GM18520 (cell line): Measurements from ENCODE around the gene AHRR.
"Not testable (repeated sequence)": the region's sequence is repeated elsewhere in the genome, so short reads cannot be mapped to it uniquely, and the experiment has no call there.

Source experiments
- ATAC-seq: cut with Tn5 transposase; IDR thresholded peaks from one replicate; pipeline ENCODE4 v1.9.1; 2021; ENCODE audit not compliant: unreplicated experiment

The AHRR gene

DNA sequence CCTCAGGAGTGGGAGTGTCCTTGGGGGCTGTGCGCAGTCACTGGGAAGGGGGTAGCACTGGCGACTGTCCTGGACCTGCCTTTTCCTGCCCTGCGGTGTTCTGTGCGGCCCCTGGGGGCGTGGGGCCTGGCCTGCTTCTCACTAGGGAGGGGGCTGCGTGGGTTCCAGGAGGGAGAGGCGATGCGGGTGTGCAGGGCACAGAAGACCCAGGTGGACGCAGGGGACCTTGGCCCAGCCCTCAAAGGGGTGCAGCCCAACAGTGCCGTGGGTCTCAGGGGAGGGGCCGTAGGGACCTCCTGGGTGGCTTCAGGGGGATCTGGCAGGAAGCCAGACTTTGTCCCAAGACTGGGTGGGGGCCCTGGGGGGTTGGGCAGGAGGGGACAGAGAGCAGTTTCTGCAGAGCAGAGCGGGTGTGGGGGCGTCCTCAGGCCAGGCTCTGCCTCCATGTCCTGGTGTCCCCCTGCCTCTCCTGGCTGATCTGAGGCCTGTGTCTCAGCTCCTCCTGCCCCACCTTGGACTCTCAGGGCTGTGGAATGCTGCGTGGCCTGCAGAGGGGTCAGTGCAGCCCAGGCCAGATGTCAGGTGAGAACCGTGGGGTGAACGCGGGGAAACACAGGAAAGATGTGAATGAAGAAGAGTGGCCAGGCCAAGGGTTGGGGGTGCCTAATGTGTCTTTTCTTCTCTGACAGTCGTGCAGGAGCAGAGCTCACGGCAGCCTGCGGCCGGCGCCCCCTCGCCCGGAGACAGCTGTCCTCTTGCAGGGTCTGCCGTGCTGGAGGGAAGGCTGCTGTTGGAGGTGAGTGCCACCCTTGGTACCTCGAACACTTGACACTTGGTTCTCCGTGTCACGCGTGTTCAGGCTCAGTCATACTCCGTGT lies 54.6 kb downstream of the AHRR start:
- no peak for ATAC-seq

DNA sequence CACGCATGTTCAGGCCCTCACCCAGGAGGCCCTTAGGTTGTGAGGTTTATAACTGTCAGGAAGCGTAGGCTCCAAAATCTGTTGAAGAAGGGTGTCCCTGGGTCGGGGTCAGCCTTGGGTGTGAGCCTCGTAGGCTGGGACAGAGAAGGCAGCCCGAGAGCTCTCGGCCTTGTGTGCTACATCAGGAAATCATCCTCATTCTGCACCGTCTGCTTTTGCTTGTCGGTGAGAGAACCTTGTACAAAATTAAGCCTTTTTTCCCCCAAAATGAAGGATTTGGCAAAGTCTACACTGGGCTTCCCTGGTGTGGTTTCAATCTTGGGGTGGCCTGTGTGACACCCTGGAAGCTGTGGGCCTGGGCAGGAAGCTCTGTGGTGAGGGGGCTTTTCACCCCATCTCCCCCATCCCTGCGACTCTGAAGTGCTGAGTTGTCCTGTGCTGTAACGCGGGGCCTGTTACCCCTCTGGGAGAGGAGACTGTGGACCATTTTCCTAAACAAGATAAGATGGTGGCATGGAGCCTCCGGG lies 55.3 kb downstream of the AHRR start:
- no peak for ATAC-seq

DNA sequence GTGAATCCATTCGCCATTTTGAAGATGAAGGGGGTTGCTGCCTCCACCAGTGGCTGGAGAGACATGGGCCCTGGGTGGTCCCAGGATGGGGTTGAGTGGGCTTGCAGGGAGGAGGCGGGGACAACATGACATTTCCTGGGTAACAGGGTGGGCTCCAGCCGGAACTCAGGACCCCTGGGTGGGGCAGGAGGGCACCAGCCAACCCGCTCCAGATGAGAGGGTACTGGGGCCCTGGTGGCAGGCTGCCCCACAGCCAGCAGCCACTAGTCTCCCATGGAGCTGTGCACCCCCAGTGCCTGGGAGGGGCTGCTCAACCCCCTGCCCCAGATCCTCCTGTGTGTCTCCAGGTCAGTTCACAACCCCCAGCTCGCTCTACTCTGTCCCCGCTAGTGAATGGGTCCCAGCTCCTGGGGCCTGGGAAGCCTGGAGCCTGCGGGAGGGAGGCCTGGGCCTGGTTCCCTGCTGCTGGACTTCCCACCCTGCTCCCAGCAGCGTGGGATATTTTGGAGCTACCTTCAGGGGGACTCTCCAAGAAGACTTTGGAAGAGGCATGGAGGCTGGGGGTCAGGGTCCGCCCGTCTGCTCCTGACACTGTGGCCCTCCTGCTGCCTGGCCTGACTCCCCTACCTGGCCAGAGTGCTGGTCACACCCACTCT lies 55.9 kb downstream of the AHRR start:
- ATAC-seq, result no peak

DNA sequence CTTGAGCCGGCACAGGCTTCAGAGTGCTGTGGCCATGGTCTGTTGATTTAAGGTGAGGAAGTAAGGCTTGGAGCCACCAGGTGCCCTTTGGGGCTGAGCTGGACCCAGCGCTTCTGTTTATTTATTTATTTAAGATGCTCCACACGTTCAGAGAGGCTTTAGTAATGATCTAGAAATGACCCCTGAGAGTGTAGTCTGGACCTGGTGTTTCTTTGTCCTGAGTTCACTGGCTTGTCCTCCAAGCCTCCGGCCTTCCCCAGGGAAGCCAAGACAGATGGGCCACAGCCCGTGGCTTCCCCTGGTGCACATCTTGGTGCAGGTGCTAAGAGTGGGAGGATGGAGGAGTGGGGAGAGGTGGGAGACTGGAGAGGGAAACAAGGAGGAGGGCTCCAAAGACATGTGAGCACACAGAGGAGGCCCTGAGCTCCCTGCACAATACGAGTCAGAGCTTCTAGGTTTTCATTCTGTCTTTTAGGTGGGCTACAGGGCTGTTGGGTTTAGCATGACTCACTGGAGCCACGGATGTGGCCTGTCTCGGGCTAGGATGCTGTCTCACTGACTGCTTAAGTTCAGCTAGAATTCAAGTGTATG lies 56.9 kb downstream of the AHRR start:
- ATAC-seq, result no peak

DNA sequence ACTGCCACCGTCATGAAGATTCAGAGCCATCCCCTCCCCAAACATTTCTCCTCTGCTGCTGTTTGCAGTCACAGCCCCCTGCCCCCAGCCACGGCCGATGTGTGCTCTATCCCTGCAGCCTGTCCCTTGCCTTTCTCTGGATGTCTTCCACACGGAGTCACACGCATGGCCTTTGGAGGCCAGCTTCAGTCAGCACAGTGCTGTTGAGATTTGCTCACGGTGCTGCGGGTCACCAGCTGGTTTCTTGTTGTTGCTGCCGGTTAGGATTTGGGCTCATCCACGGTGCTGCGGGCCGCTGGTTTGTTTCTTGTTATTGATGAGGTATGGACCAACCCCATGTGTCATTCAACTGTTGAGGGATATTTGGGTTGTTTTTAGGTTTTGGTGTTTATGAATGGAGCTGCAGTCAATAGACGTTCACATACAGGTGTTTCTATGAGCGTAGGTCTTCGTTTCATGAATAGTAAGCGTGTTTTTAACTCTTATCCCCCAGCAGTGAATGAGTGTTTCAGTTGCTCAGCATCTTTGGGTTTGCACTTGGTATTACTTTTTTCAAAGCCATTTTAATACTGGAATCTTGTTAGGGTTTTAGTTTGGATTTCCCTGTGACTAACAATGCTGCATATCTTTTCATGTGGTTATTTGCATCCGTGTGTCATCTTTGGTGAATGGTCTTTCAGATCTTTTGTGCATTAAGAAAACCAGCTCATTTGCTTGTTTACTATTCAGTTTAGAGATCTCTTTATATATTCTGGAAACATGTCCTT lies 57.6 kb downstream of the AHRR start:
- no peak for ATAC-seq

DNA sequence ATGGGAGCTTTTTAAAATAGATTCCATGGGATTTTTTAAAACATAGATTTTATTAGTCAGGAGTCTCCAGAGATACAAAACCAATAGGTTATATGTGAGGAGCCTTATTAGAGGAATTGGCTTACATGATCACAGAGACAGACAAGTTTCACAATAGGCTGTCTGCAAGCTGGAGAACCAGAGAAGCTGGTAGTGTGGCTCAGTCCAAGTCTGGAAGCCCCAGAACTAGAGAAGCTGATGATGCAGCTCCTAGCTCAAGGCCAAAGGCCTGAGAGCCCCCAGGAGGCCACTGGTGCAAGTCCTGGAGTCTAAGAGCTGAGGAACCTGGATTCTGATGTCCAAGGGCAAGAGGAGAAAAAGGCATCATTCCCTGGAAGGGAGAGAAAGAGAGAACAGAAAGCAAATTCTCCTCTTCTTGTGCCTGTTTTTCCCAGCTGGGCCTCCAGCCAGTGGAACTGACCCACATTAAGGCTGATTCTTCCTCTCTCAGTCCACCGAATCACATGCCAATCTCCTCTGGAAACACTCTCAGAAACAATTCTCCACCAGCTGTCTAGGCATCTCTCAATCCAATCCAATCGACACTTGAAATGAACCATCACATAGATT lies 59.3 kb downstream of the AHRR start:
- no peak for ATAC-seq

DNA sequence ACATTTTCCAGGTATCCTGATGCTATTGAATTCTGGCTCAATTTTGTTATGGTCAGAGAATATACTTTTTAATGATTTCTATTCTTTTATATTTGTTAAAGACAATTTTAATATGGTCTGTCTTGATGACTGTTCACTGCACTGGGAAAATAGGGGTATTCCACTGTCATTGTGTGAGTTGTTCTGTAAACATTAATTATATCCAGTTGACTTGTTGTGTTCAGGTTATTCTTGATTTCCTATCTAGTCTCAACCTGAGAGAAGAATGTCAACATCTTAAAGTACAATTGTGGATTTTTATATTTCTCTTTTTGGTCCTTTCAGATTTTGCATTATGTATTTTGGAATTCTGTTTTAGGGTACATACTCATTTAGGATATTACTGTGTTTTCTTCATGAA lies 61.6 kb downstream of the AHRR start:
- ATAC-seq, result no peak

DNA sequence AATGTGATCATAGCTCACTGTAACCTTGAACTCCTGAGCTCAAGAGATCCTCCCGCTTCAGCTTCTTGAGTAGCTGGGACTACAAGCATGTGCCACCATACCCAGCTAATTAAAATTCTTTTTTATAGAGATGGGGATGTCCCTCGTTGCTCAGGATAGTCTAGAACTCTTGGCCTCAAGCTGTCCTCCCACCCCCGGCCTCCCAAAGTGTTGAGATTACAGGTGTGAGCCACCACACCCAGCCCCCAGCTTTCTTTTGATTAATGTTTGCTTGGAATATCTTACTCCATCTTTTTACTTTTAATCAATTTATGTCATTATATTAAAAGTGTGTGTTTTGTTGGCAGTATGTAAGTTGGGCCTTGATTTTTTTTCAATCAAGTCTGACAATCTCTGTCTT lies 62.1 kb downstream of the AHRR start:
- no peak for ATAC-seq

DNA sequence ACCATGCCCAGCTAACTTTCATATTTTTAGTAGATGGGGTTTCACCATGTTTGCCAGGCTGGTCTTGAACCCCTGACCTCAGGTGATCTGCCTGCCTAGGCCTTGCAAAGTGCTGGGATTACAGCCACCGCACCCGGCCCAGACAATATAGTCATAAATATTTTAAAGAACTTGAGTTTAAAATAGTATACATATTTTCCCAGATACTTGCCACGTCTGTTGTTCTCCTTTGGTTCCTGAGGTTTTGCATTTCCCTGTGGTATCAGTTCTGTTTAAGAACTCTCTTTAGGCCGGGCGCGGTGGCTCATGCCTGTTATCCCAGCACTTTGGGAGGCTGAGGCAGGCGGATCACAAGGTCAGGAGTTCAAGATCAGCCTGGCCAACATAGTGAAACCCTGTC lies 63.1 kb downstream of the AHRR start:
- not testable (repeated sequence) for ATAC-seq

DNA sequence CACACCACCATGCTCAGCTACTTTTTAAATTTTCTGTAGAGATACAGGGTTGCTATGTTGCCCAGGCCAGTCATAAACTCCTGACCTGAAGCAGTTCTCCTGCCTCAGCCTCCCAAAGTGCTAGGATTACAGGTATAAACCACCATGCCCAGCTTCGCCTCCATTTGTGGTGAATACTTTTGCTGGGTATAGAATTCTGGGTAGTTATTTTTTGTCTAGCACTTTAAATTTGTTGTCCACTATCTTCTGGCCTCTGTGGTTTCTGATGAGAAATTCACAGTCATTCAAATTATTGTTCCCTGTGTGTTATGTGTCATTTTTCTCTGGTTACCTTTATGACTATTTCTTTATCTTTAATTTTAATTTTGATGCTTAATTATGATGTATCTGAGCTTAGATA lies 63.8 kb downstream of the AHRR start:
- ATAC-seq, result no peak

DNA sequence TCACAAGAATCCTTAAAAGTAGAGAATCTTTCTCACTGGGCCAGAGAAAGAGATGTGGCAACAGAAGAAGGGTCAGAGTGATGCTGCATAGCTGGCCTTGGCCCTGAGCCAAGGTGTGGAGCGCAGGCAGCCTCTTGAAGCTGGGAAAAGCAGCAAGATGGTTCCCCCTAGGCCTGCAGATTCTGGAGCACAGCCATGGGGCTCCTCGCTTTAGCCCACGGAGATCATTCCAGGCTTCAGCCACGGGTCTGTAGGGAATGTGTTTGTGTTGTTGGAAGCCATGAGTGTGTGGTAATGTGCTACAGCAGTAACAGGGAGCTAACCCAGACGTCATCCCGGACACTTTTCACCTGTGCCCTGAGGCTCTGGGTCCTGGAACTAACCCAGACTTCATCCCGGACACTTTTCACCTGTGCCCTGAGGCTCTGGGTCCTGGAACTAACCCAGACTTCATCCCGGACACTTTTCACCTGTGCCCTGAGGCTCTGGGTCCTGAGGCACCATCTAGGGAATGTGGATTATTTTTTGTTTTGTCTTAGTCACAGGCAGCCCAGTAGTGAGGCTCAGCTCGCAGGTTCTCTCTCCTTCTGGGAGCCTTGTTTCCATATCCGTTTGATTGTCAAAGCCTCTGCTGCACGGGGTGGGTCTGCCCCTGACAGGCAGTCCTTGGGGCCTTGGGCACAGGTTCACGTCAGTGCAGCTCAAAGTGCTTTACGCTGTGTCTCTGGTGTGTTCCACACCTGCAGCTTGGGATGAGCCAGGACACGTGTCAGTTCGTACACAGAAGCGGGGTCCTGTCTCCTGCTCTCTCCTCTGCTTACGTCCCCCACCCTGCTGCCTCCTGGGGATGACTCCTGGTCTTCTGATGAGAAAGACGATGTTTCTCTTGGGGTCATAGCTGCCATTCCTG lies 65.2 kb downstream of the AHRR start:
- no peak for ATAC-seq

DNA sequence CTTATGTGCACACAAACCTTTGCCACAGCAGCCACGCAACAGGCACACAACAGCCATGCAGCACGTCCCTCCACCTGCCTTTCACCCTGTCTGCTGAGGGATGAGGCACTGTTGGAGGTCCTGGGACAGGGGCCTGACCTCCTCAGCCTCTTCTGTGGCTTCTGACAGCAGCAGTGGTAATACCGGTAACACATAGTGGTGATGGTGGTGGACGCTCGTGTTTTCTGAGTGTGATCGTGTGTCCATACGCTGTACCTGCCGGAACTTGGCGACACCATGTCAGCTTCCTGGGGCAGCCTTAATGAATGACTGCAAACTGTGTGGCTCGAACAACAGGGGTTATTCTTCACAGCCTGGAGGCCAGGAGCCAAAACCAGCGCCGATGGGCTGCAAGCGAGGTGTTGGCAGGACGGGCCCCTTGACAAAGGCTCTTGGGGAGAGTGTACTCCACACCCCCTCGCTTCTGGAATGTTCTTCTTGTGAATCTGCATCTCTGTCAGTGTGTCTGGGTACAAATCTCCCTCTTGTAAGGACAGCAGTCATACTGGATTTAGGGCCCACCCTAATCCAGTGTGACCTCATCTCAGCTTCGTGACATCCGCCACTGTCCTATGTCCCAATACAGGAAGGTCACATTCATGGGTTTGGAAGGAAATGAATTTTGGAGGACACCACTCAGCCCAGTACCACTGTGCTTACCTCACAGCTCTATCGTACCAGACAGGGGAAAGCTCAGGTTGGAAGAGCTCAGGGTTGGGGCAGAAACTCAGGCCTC lies 66.2 kb downstream of the AHRR start:
- ATAC-seq, result no peak

DNA sequence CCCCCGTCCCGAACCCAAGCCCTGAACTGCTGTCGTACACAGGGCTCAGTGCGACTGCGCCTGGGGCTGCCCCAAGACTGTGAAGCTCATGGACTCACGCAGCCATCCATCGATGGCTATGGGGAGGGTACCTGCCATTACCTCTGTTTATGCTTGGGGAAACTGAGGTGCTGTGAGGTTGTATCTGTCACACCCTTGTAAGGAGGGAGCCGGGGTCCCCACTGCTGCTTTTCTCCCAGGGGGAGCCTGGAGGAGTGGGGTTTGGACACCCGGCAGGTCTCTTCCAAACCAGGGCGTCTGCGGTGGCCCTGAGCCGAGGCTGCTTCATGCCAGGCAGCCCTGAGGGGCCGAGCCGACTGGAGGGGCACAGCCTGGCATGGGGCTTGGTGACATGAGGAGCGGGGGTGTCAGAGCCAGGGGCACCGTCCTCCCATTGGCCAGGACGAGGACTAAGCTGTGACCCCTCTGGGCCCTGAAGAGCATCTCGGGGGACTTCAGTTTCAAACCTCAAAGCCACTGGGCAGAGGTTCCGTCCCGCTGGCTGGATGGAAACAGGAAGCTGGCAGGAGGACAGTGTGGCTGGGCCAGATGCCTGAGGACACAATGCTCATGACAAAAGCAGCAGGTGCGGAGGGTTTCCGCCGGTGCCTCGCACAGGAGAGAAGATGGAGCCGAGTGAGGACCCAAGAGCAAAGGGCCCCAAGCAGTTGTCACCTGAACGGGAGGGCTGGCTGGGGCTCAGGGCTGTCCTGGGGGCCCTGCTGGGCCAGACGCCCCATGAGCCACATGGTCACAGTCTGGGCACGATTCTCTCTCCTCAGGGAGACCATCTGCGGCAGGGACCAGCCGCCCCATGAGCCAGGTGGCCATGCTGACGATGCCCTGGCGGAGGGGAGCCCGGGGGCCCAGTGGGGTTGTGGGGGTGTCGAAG lies 67.0 kb downstream of the AHRR start:
- ATAC-seq, result no peak

DNA sequence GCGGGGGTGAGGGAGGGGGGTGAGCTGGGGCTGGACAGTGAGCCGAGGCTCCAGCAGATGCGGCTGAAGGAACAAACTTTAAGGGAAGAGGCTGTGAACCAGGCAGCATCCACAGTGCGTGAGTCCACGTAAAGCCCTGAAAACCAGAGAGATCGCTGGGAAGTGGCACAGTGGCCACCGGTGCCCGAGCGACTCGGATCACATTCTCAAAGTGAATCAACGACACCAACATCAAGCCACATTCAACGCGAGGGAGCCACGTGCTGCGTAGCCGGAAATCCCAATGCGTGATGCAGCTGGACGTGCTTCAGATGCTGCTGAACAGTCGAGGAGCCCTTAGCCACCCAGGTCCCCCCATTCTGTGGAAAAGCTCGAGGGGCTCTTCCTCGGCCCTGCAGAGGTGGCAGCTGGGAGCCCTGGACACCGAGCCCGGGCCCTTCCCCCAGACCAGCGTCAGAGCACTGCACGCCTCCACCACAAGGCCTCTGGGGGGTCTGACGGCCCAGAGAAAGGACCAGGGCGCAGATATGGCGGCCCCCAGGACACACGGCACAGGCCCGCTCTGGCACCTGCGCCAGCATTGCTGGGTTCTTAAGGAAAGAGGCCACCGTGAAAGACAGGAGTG lies 67.8 kb downstream of the AHRR start:
- ATAC-seq, result no peak

DNA sequence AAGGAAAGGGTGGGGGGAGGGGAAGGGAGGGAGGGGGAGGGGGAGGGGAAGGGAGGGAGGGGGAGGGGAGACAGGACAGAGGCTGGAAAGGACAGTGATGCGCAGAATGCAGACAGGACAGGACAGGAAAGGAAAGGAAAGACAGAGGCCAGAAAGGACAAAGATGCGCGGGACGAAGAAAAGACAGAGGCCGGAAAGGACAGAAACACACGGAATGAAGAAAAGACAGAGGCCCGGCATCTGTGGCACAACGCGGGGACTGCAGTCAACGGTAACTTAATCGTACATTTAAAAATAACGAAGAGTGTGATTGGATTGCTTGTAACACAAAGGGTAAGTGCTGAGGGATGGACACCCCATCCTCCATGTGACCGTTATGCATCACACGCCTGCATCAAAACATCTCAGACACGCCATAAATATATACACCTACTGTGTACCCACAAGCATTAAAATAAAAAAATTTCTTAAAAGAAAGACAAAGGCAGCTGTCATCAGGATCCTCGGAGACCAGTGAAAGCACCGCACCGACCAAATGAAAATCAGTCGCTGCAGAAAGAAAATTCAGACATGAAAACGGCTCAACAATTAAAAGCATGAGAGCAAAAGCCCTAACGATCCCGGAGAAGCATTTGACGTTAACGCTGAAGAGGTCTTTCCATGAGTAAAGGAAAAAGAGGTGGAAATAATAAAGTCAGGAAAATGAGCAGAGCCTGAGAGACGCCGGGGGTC lies 68.5 kb downstream of the AHRR start:
- no peak for ATAC-seq

DNA sequence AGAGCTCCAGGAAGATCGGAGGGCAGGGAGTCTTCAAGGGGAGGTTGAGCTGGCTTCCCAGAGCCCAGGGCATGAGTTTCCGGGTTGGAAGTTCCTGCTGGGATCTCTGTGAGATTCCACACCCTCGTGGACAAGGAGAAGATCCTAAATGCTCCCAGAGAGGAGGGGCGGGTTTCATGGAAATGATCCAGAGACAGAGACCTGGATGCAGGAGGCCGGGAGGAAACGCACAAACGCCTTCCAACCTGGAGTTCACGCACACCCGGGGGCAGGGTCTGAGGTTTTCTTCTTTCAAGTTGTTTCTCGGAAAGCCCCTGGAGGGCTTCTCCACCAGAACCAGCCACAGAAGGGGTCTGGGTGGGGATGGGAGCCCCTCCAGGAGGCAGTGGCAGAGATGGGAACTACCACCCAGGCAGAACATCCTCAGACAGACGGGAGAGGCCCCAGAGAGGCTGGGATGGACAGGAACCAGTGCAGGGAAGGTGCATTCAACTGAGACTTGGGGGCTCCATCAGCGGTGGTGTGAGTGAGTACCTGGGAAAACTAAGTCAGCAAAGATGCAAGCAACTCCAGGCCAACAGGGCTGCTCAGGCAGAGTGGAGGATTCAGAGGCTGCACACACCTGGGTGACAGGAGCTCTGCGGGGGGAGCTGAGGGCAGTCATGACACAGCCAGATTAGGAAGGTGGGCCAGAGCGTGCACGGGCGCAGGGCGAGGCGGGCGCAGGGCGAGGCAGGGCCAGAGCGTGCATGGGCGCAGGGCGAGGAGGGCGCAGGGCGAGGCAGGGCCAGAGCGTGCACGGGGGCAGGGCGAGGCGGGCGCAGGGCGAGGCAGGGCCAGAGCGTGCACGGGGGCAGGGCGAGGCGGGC lies 69.3 kb downstream of the AHRR start:
- no peak for ATAC-seq
